ENCODE measurements around the gene ABHD14A. TPM values are rescaled to one million over a fixed set of nuclear protein-coding genes. Genes with fewer than 3 reads are reported as not detected.

The ABHD14A gene
- total RNA-seq, 4 donors from 2014 or later: 1.8 to 16.6 (median 10.5) TPM

DNA sequence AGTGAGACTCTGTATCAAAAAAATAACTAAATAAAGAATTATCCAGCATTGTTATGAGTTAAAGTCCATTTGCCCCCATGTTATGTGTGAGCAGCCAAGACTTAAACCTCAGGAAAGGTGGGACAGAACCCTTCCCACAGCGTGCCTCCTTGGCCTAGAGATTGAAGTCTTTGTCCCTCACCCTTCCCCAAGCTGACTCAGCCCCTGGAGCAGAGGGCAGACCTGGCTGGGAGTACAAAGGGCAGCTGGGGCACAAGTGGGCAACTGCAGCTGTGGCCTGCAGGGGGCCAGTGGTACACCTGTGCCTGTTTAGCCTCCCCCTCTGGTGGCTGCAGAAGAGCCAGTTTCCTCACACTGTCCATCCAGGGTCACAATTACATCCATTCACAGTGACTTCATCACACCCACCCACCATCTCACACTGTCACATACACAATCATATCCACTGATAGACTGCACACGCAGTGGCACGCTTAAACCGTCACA is 7.5 kb downstream of the ABHD14A start:
- intact Hi-C loops (cut with DNase I; ENCODE audit: low total_unique reads): no loop called here
- H3K9me3 ChIP-seq: no peaks in the 10 kb centered on the region
- peak overlapping the region; percentile 90 to 94 for H3K27ac ChIP-seq
- H3K4me1 ChIP-seq: peaks cover 0 to 8% of the 10 kb centered on the region in 2 donors
- H3K27me3 ChIP-seq: no peaks in the 10 kb centered on the region
- no peaks in the 10 kb centered on the region for H3K36me3 ChIP-seq
- H3K4me3 ChIP-seq: peak overlapping the region; percentile 45 to 53
- TF ChIP-seq POLR2A (IDR thresholded peaks at IDR 0.05): no peak
- TF ChIP-seq, protein P1, sequence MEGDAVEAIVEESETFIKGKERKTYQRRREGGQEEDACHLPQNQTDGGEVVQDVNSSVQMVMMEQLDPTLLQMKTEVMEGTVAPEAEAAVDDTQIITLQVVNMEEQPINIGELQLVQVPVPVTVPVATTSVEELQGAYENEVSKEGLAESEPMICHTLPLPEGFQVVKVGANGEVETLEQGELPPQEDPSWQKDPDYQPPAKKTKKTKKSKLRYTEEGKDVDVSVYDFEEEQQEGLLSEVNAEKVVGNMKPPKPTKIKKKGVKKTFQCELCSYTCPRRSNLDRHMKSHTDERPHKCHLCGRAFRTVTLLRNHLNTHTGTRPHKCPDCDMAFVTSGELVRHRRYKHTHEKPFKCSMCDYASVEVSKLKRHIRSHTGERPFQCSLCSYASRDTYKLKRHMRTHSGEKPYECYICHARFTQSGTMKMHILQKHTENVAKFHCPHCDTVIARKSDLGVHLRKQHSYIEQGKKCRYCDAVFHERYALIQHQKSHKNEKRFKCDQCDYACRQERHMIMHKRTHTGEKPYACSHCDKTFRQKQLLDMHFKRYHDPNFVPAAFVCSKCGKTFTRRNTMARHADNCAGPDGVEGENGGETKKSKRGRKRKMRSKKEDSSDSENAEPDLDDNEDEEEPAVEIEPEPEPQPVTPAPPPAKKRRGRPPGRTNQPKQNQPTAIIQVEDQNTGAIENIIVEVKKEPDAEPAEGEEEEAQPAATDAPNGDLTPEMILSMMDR (IDR thresholded peaks at IDR 0.05): peak in 2 of 4 experiments; percentile 19 to 34
- DNase-seq: no peak

DNA sequence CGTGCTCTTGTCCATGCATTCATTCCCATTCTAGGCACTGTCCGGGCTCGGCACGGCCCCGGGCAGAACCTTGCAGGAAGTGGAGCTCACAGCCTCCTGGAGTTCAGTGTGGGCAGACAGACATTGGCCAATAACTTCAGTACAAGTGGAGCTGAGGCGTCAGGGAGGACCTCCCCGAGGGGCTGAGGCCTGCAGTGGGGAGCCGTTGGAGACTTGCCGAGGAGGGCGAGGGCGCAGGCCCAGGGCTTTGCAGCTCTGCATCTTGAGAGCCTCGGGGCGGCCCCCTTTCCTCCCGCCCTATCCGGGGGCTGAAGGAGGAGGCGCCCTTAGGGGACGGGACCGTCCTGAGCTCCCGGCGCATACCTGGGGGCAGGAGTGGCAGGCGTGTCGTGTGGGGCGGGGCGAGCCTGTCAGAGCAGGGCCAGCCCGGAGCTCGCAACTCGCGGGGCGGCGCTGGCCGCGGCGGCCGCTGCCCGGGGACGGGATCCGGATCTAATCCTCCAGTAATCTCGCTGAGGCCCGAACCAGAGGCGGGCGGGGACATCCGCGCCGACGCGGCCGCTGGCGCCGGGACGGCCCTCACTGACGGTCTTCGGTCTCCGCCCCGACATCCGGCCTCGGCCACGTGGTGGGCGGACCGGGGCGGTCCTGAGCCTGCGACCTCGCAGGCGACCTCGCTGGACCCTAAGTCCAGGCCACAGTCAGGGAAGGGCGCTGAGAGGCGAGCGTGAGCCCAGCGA is 8.1 kb downstream of the ABHD14A start, which contains the start of gene ACY1:
ACY1 (plus strand) TSS at position 698 of the 740 bp plus-strand sequence. CDS start 530 bp downstream, outside the sequence.
- intact Hi-C loops (cut with DNase I; ENCODE audit: low total_unique reads): no loop called here
- peak; percentile 80 to 88 for DNase-seq
- H3K27me3 ChIP-seq: no peaks in the 10 kb centered on the region
- no peaks in the 10 kb centered on the region for H3K36me3 ChIP-seq
- peak within 1 kb of the TSS; percentile 90 to 94 for H3K27ac ChIP-seq
- peaks cover 0 to 8% of the 10 kb centered on the region in 2 donors for H3K4me1 ChIP-seq
- peak within 1 kb of the TSS; percentile 45 to 53 for H3K4me3 ChIP-seq
- no peaks in the 10 kb centered on the region for H3K9me3 ChIP-seq
- peak; percentile 49 to 74 for TF ChIP-seq POLR2A (IDR thresholded peaks at IDR 0.05)
- TF ChIP-seq, protein P1 (IDR thresholded peaks at IDR 0.05): peak in 1 of 4 experiments; percentile 31

DNA sequence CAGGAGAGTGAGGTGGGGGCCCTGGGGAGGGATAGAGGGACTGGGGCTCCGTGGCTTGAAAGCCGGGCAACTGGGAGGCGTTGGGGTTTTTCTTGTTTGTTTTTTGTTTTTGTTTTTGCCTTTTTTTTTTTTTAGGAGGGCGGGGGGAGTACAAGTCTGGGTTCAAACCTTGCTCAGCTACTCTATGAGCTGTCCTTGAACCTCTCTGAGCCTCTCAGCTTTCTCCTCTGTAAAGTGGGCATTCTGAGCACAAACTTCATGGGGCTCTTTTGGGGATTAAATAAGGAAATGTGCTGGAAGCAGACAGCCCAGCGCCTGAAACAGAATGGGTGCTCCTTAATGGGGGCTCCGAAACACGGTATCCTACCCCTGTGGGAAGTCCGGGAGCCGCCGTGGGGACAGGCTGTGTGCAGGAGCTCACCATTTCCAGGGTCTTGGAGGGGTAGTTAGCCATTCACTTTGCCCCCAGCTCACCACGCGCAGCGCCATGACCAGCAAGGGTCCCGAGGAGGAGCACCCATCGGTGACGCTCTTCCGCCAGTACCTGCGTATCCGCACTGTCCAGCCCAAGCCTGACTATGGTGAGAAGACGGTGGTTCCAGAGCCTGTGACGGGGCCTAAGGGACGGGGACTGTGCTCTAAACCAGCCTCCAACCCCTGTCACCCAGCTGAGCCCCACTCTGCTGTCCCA is 8.9 kb downstream of the ABHD14A start:
- peak overlapping the region; percentile 45 to 53 for H3K4me3 ChIP-seq
- DNase-seq: no peak
- H3K9me3 ChIP-seq: no peaks in the 10 kb centered on the region
- peaks cover 0 to 8% of the 10 kb centered on the region in 2 donors for H3K4me1 ChIP-seq
- intact Hi-C loops (cut with DNase I; ENCODE audit: low total_unique reads): no loop called here
- H3K36me3 ChIP-seq: no peaks in the 10 kb centered on the region
- TF ChIP-seq POLR2A (IDR thresholded peaks at IDR 0.05): no peak
- TF ChIP-seq, protein P1 (IDR thresholded peaks at IDR 0.05): no peak
- no peaks in the 10 kb centered on the region for H3K27me3 ChIP-seq
- H3K27ac ChIP-seq: peak overlapping the region; percentile 90 to 94

DNA sequence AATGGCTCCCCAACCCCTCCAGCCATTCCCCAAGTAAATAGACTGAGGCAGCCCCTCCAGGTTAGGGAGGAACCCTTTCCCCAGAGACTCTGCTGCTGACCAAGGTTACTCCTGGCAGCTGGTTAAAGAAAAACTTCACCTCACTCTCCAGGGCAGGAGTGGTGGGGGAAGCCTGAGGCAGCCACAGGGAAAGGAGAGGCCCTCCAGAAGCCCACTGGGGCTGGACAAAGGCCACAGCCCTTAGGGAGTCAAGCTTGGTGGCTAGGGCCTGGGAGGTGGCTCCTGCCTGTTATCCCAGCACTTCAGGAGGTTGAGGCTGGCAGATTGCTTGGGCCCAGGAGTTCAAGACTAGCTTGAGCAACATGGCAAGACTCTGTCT is 9.4 kb downstream of the ABHD14A start:
- no peak for DNase-seq
- Histone ChIP-seq H3K27me3 (no peaks in the 10 kb centered on the region), H3K36me3 (no peaks in the 10 kb centered on the region), H3K4me1 (peaks cover 0 to 8% of the 10 kb centered on the region in 2 donors), H3K4me3 (no peak overlapping the region), H3K27ac (peak overlapping the region; percentile 90 to 94), H3K9me3 (no peaks in the 10 kb centered on the region)
- TF ChIP-seq, protein P1 (IDR thresholded peaks at IDR 0.05): no peak
- TF ChIP-seq POLR2A (IDR thresholded peaks at IDR 0.05): no peak
- intact Hi-C loops (cut with DNase I; ENCODE audit: low total_unique reads): no loop called here

DNA sequence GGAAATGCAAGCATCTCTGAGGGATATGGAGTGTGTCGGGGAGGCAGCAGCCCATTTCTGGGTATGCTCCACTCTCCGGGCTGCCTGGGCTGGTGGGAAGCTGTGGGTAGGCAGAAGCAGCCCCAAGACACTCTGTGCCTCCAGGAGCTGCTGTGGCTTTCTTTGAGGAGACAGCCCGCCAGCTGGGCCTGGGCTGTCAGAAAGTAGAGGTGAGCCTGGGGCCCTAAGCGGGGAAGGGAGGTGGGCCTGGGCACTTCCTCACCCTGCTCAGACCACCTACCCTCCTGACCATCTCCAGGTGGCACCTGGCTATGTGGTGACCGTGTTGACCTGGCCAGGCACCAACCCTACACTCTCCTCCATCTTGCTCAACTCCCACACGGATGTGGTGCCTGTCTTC is 10.2 kb downstream of the ABHD14A start:
- Histone ChIP-seq H3K4me1 (peaks cover 0 to 8% of the 10 kb centered on the region in 2 donors), H3K36me3 (no peaks in the 10 kb centered on the region), H3K27ac (peak overlapping the region in 1 of 2 donors; percentile 90), H3K4me3 (no peak overlapping the region), H3K9me3 (no peaks in the 10 kb centered on the region), H3K27me3 (no peaks in the 10 kb centered on the region)
- no peak for DNase-seq
- TF ChIP-seq POLR2A (IDR thresholded peaks at IDR 0.05): no peak
- TF ChIP-seq, protein P1 (IDR thresholded peaks at IDR 0.05): no peak
- intact Hi-C loops (cut with DNase I; ENCODE audit: low total_unique reads): no loop called here

Measured in uterus (tissue), 4 donors.